Measurements from ENCODE around the gene ALG5. TPM values are rescaled to one million over a fixed set of nuclear protein-coding genes. Genes with fewer than 3 reads are reported as not detected.

Gene ALG5
- total RNA-seq, 4 donors from 2014 or later = 9.8 to 20.9 (median 13.2) TPM

GRCh38 chr13:37040789-37041188, 41.6 kb upstream of the ALG5 start:
- Histone ChIP-seq H3K9me3 (no peaks in the 10 kb centered on the region), H3K4me3 (no peak overlapping the region), H3K27ac (peak overlapping the region in 1 of 4 donors; percentile 10), H3K36me3 (peaks cover 0 to 70% of the 10 kb centered on the region in 2 donors), H3K4me1 (peaks cover 6 to 8% of the 10 kb centered on the region in 2 donors), H3K27me3 (no peaks in the 10 kb centered on the region)
- DNase-seq = no peak
- in situ Hi-C loops (cut with MboI; ENCODE audit: low sequenced_read_pairs in 4 of 4) (no loop called here), intact Hi-C loops (cut with DNase I; ENCODE audit: low total_unique reads) (no loop called here)
- peak in 1 of 2 donors; percentile 33 for ATAC-seq
- TF ChIP-seq CTCF (IDR thresholded peaks at IDR 0.05 in 4 of 5, conservative IDR thresholded peaks at IDR 0.05 in 1 of 5) (no peak), POLR2A (IDR thresholded peaks at IDR 0.05) (no peak)

- Histone ChIP-seq H3K36me3 (peaks cover 0 to 78% of the 10 kb centered on the region in 2 donors), H3K27me3 (no peaks in the 10 kb centered on the region), H3K4me1 (peaks cover 6 to 8% of the 10 kb centered on the region in 2 donors), H3K4me3 (no peak overlapping the region), H3K27ac (no peak overlapping the region), H3K9me3 (no peaks in the 10 kb centered on the region)
- no peak for ATAC-seq
- no peak for DNase-seq
- in situ Hi-C loops (cut with MboI; ENCODE audit: low sequenced_read_pairs in 4 of 4) = no loop called here
- no peak for TF ChIP-seq POLR2A (IDR thresholded peaks at IDR 0.05)
- TF ChIP-seq CTCF (IDR thresholded peaks at IDR 0.05 in 4 of 5, conservative IDR thresholded peaks at IDR 0.05 in 1 of 5) = no peak
- intact Hi-C loops (cut with DNase I; ENCODE audit: low total_unique reads) = no loop called here
Measured at GRCh38 chr13:37039896-37040295, 40.8 kb upstream of the ALG5 start.

- ATAC-seq = no peak
- in situ Hi-C loops (cut with MboI; ENCODE audit: low sequenced_read_pairs in 4 of 4) = no loop called here
- H3K27me3 ChIP-seq = no peaks in the 10 kb centered on the region
- no peak overlapping the region for H3K27ac ChIP-seq
- H3K9me3 ChIP-seq = no peaks in the 10 kb centered on the region
- TF ChIP-seq CTCF (IDR thresholded peaks at IDR 0.05 in 4 of 5, conservative IDR thresholded peaks at IDR 0.05 in 1 of 5) (no peak), POLR2A (IDR thresholded peaks at IDR 0.05) (no peak)
- no peak for DNase-seq
- intact Hi-C loops (cut with DNase I; ENCODE audit: low total_unique reads) = no loop called here
- H3K4me3 ChIP-seq = no peak overlapping the region
- H3K36me3 ChIP-seq = peaks cover 0 to 83% of the 10 kb centered on the region in 2 donors
- H3K4me1 ChIP-seq = peaks cover 6 to 8% of the 10 kb centered on the region in 2 donors
Measured at GRCh38 chr13:37037241-37037640, 38.1 kb upstream of the ALG5 start.

GRCh38 chr13:37029617-37030016, 30.5 kb upstream of the ALG5 start:
- H3K4me3 ChIP-seq = no peak overlapping the region
- no peaks in the 10 kb centered on the region for H3K27me3 ChIP-seq
- H3K27ac ChIP-seq = no peak overlapping the region
- intact Hi-C loops (cut with DNase I; ENCODE audit: low total_unique reads) (no loop called here), in situ Hi-C loops (cut with MboI; ENCODE audit: low sequenced_read_pairs in 4 of 4) (no loop called here)
- peaks cover 0 to 95% of the 10 kb centered on the region in 2 donors for H3K36me3 ChIP-seq
- H3K9me3 ChIP-seq = no peaks in the 10 kb centered on the region
- no peaks in the 10 kb centered on the region for H3K4me1 ChIP-seq
- no peak for TF ChIP-seq CTCF (IDR thresholded peaks at IDR 0.05 in 4 of 5, conservative IDR thresholded peaks at IDR 0.05 in 1 of 5)
- no peak for TF ChIP-seq POLR2A (IDR thresholded peaks at IDR 0.05)
- ATAC-seq (no peak), DNase-seq (no peak)

GRCh38 chr13:37027639-37028038, 28.5 kb upstream of the ALG5 start:
- no peak for DNase-seq
- Histone ChIP-seq H3K27ac (no peak overlapping the region), H3K4me1 (no peaks in the 10 kb centered on the region), H3K27me3 (no peaks in the 10 kb centered on the region), H3K4me3 (no peak overlapping the region), H3K9me3 (no peaks in the 10 kb centered on the region), H3K36me3 (peaks cover 0 to 94% of the 10 kb centered on the region in 2 donors)
- in situ Hi-C loops (cut with MboI; ENCODE audit: low sequenced_read_pairs in 4 of 4) (no loop called here), intact Hi-C loops (cut with DNase I; ENCODE audit: low total_unique reads) (no loop called here)
- ATAC-seq = no peak
- TF ChIP-seq CTCF (IDR thresholded peaks at IDR 0.05 in 4 of 5, conservative IDR thresholded peaks at IDR 0.05 in 1 of 5) (no peak), POLR2A (IDR thresholded peaks at IDR 0.05) (no peak)

Data from gastrocnemius medialis (tissue), 4 donors.